SIG-M5 treated with dmso at 0.1 percent for 504 hours (cell line): ENCODE results near the gene NT5C1B.

ENCODE experiments used
- DNase-seq: peaks from one replicate; lab custom pipeline; 2025; ENCODE audit not compliant: unreplicated experiment; lab: John Stamatoyannopoulos, UW

Gene NT5C1B

GRCh38 chr2:18517386-18517785, 72.0 kb downstream of the NT5C1B start:
- no peak for DNase-seq

- no peak for DNase-seq
Observed at GRCh38 chr2:18516112-18516511, 73.3 kb downstream of the NT5C1B start.

DNA sequence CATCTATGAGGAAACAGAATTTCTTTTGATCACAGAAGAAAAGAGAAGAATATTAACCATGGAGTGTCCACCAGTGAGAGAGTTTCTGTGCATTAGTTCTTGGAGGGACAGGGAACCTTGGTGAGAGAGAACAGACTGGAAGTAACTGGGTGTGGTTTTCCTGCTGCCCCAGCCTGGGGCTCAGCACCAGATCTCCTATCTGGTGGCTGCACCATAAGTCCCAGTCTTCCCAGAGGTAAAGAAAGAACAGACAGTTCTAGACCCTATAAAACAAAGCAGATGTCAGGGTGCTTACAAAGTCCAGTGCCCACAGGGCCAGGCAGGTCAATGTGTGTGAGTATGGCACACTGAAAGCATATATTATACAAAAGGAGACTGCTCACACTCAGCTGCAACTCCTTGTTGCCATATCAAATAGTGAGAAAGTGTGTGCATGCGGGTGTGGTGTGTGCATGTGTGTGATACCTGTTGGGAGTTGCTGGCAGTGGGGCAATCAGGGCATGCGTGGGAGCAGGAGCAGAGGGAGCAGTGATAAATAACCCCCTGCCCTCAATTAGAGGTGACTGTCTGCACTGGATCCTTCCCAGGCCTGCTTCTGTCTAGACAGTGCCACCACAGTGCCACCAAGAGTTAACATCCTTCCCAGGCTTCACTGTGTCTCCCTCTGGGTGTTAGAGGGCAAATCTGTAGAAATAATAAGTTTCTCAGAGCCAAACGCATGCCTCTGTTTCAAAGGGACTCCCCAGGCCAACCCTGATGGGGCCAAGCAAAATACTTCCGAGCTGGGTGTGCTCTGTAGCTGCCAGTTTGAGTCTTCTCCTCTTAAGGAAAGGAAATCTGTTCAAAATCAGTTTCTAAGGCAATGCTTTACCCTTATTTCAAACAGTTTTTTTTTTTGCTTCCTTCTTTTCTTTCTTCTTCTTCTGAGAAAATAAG, 74.6 kb downstream of the NT5C1B start:
- DNase-seq, result no peak
